Neural crest cell (in vitro differentiated cells): ENCODE measurements around the gene SCAF1. TPM values are rescaled to one million over a fixed set of nuclear protein-coding genes. Genes with fewer than 3 reads are reported as not detected.
A peak's percentile ranks its signal among the peaks of the same experiment; 100 is the strongest.

Experiments used
- DNase-seq: peaks from one replicate; pipeline ENCODE4 v3.0.0; 2021; ENCODE audit warnings: low read depth, mixed read lengths, low spot score
- H3K27ac Mint-ChIP-seq: one replicate; pipeline ENCODE4 v1.8.0; 2021; ENCODE audit warnings: mild to moderate bottlenecking, mixed read lengths; ENCODE audit not compliant: unreplicated experiment
- H3K27me3 Mint-ChIP-seq: 2 replicates; pipeline ENCODE4 v1.8.0; 2021; ENCODE audit warnings: low read depth, mild to moderate bottlenecking, mixed read lengths
- H3K36me3 Mint-ChIP-seq: 2 replicates; pipeline ENCODE4 v1.8.0; 2021; ENCODE audit warnings: low read depth, mild to moderate bottlenecking, mixed read lengths
- H3K4me1 Mint-ChIP-seq: 2 replicates; pipeline ENCODE4 v1.8.0; 2021; ENCODE audit warnings: mixed read lengths
- H3K4me3 Mint-ChIP-seq: one replicate; pipeline ENCODE4 v1.8.0; 2021; ENCODE audit warnings: mild to moderate bottlenecking, mixed read lengths
- H3K9me3 Mint-ChIP-seq: 2 replicates; pipeline ENCODE4 v1.8.0; 2021; ENCODE audit warnings: mixed read lengths
- total RNA-seq: library from RNA; stranded (reverse); gene quantifications from 2 replicates; pipeline ENCODE4 v1.2.1, GENCODE V29; 2021
- TF ChIP-seq, protein P1 (sequence below): fragments of 200-600 bp; sonication (generic); conservative IDR thresholded peaks from 2 replicates; pipeline ENCODE4 v1.5.0; 2021; ENCODE audit warnings: antibody characterized with exemption, mild to moderate bottlenecking

SCAF1 gene
- total RNA-seq, 1 donor from 2014 or later = 91.9 TPM

GRCh38 chr19:49652551-49653465 is 10.8 kb downstream of the SCAF1 start:
- Mint-ChIP-seq H3K36me3 (peaks cover 6% of the 10 kb centered on the region), H3K4me1 (no peaks in the 10 kb centered on the region), H3K27ac (no peak overlapping the region), H3K9me3 (no peaks in the 10 kb centered on the region), H3K27me3 (no peaks in the 10 kb centered on the region), H3K4me3 (no peak overlapping the region)
- TF ChIP-seq, protein P1, sequence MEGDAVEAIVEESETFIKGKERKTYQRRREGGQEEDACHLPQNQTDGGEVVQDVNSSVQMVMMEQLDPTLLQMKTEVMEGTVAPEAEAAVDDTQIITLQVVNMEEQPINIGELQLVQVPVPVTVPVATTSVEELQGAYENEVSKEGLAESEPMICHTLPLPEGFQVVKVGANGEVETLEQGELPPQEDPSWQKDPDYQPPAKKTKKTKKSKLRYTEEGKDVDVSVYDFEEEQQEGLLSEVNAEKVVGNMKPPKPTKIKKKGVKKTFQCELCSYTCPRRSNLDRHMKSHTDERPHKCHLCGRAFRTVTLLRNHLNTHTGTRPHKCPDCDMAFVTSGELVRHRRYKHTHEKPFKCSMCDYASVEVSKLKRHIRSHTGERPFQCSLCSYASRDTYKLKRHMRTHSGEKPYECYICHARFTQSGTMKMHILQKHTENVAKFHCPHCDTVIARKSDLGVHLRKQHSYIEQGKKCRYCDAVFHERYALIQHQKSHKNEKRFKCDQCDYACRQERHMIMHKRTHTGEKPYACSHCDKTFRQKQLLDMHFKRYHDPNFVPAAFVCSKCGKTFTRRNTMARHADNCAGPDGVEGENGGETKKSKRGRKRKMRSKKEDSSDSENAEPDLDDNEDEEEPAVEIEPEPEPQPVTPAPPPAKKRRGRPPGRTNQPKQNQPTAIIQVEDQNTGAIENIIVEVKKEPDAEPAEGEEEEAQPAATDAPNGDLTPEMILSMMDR = no peak
- no peak for DNase-seq

DNA sequence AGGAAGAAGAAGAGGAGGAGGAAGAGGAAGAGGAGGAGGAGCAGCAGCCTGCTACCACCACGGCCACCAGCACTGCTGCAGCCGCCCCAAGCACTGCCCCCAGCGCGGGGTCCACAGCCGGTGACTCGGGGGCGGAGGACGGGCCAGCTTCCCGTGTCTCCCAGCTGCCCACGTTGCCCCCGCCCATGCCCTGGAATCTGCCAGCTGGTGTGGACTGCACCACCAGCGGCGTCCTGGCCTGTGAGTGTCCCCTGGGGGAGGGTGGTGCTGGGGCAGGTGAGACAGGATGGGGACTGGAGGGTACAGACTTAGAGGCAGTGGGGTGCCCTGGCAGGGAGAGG is 11.4 kb downstream of the SCAF1 start:
- TF ChIP-seq, protein P1 = no peak
- Mint-ChIP-seq H3K4me1 (no peaks in the 10 kb centered on the region), H3K36me3 (peaks cover 6% of the 10 kb centered on the region)

DNA sequence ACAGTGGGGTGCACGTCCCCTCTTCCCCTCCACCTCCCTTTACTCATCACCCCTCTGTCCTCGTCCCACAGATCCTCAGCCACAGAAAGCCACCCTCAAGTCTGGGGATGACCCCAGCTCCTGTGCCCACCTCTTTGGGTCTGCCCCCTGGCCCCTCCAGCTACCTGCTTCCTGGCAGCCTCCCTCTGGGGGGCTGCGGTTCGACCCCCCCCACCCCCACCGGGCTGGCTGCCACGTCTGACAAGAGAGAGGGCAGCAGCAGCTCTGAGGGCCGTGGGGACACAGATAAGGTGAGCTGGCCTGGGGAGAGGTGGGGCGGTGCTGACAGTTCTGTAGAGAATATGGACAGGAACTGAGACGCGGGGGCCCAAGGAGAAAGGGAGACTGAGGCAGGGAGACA is 12.6 kb downstream of the SCAF1 start:
- no peaks in the 10 kb centered on the region for H3K4me1 Mint-ChIP-seq
- no peak overlapping the region for H3K27ac Mint-ChIP-seq
- H3K27me3 Mint-ChIP-seq = no peaks in the 10 kb centered on the region
- peaks cover 6% of the 10 kb centered on the region for H3K36me3 Mint-ChIP-seq
- H3K9me3 Mint-ChIP-seq = no peaks in the 10 kb centered on the region
- no peak overlapping the region for H3K4me3 Mint-ChIP-seq
- no peak for DNase-seq
- TF ChIP-seq, protein P1 = no peak

More for the DNA sequence above, 11.4 kb downstream of the SCAF1 start:
- H3K9me3 Mint-ChIP-seq = no peaks in the 10 kb centered on the region
- DNase-seq = no peak
- peak overlapping the region; percentile 4 for H3K4me3 Mint-ChIP-seq
- no peaks in the 10 kb centered on the region for H3K27me3 Mint-ChIP-seq
- no peak overlapping the region for H3K27ac Mint-ChIP-seq

DNA sequence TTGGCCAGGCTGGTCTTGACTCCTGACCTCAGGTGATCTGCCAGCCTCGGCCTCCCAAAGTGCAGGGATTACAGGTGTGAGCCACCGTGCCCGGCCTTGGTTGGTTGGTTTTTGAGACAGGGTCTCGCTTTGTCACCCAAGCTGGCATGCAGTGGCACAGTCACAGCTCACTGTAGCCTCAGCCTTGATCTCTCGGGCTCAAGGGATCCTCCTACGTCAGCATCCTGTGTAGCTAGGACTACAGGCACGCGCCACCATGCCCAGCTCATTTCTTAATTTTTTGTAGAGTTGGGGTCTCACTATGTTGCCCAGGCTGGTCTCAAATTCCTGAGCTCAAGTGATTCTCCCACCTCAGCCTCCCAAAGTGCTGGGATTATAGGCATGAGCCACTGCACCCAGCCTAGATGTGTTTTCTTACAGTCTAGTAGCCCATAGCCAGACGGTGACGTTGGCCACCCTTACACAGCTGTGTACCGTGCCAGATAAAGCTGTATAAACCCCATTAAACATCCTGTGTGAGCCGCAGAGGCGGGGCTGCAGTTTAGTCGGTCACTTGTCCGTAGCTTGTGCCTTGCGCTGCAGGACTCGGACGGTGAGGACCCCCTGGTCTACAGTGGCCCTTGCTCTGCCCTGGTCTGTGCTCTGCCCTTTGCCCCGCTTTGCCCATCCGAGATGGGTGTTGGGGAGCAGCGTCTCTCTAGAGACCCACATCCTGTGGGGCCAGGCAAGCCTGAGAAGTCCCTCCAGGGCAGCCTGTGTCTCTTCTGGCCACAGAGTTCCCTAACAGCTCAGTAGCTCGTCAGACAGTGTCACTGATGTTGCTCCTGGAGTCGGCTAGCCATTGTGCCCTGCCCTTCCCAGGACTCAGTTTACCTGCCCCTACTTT is 13.8 kb downstream of the SCAF1 start:
- Mint-ChIP-seq H3K27ac (no peak overlapping the region), H3K4me3 (peak overlapping the region; percentile 27), H3K4me1 (no peaks in the 10 kb centered on the region), H3K27me3 (no peaks in the 10 kb centered on the region), H3K36me3 (peaks cover 10% of the 10 kb centered on the region), H3K9me3 (no peaks in the 10 kb centered on the region)
- DNase-seq = no peak
- TF ChIP-seq, protein P1 = no peak

DNA sequence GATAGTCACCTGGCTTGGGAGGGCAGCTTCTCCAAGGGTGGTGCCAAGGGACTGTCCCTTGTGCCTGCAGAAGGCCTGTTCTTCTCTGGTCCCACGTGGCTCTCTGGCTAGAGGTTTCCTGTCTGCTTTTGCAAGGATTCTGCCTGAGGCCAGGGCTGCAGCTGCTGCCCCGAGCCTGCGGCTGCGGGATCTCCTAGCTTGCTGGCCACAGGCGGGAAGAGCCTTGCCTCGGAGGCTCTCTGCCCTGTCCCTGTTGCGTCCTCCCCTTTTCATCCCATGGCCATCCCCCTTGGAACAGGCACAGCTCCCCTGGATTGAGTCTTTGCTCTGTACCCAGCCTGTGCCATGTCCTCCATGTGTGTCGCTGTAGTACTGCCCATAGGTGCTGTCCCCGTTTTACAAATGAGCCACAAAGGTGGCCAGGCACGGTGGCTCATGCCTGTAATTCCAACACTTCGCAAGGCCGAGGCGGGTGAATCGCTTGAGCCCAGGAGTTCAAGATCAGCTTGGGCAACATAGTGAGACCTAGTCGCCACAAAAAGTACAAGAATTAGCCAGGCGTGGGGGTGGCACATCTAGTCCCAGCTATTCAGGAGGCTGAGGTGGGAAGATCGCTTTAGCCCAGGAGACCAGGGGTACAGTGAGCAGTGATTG is 14.6 kb downstream of the SCAF1 start:
- Mint-ChIP-seq H3K4me1 (no peaks in the 10 kb centered on the region), H3K4me3 (peak overlapping the region; percentile 59), H3K27me3 (no peaks in the 10 kb centered on the region), H3K9me3 (no peaks in the 10 kb centered on the region), H3K27ac (peak overlapping the region; percentile 37), H3K36me3 (peaks cover 10% of the 10 kb centered on the region)
- TF ChIP-seq, protein P1 = no peak
- DNase-seq = no peak
